HG02571 (cell line): ENCODE data around the gene ANG.
"Not testable (repeated sequence)": the region's sequence is repeated elsewhere in the genome, so short reads cannot be mapped to it uniquely, and the experiment has no call there.

Experiments used
- ATAC-seq: cut with Tn5 transposase; IDR thresholded peaks from one replicate; pipeline ENCODE4 v1.9.1; 2021; ENCODE audit warnings: mild to moderate bottlenecking, moderate library complexity; ENCODE audit not compliant: unreplicated experiment

ANG gene

GRCh38 chr14:20734430-20734806 is 45.9 kb downstream of the ANG start:
- no peak for ATAC-seq

GRCh38 chr14:20738292-20738691 is 49.7 kb downstream of the ANG start:
- not testable (repeated sequence) for ATAC-seq

- ATAC-seq, result no peak
These were observed 53.6 kb downstream of the ANG start for GRCh38 chr14:20742132-20742531.

DNA sequence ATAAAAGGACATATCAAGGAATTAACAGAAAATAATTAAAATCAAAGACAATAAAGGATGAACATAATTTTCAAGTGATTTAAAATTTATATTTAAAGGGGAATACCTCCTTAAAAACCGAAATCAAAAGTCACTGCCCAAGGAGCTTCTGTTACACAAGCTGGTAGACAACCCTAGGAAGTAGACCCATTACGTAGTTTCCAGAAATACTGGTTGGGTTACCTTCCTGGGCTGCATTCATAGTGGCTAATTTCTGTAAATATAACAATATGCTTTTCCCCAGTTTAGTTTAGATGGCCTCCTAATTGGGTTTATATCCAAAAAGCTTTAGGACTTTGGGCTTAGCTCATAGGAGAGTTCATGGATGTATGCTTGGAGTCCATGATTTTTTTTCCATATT is 55.0 kb downstream of the ANG start:
- no peak for ATAC-seq
